ENCODE measurements around the gene CARD14. TPM values are rescaled to one million over a fixed set of nuclear protein-coding genes. Genes with fewer than 3 reads are reported as not detected.

The CARD14 gene
- total RNA-seq, 6 donors from 2014 or later = 0.15 to 7.3 (median 1.0) TPM

- no peak for ATAC-seq (ENCODE audit: low FRiP score in 2 of 2)
- no peaks in the 10 kb centered on the region for H3K27me3 ChIP-seq
- peaks cover 4 to 65% (median 40%) of the 10 kb centered on the region in 4 donors for H3K36me3 ChIP-seq
- DNase-seq = peak in 1 of 2 donors; percentile 67
- no peaks in the 10 kb centered on the region for H3K9me3 ChIP-seq
- TF ChIP-seq POLR2AphosphoS5 (IDR thresholded peaks at IDR 0.05) (no peak), POLR2A (IDR thresholded peaks at IDR 0.05) (no peak), EP300 (IDR thresholded peaks at IDR 0.05) (no peak)
- TF ChIP-seq, protein P1, sequence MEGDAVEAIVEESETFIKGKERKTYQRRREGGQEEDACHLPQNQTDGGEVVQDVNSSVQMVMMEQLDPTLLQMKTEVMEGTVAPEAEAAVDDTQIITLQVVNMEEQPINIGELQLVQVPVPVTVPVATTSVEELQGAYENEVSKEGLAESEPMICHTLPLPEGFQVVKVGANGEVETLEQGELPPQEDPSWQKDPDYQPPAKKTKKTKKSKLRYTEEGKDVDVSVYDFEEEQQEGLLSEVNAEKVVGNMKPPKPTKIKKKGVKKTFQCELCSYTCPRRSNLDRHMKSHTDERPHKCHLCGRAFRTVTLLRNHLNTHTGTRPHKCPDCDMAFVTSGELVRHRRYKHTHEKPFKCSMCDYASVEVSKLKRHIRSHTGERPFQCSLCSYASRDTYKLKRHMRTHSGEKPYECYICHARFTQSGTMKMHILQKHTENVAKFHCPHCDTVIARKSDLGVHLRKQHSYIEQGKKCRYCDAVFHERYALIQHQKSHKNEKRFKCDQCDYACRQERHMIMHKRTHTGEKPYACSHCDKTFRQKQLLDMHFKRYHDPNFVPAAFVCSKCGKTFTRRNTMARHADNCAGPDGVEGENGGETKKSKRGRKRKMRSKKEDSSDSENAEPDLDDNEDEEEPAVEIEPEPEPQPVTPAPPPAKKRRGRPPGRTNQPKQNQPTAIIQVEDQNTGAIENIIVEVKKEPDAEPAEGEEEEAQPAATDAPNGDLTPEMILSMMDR (IDR thresholded peaks at IDR 0.05) = no peak
- WGBS, 2 donors = 93 to 95% methylated on average over 30 to 39 of the region's 40 CpGs
- H3K4me1 ChIP-seq = peaks cover 23 to 35% (median 25%) of the 10 kb centered on the region in 4 donors
- no peak overlapping the region for H3K4me3 ChIP-seq
- no peak overlapping the region for H3K27ac ChIP-seq
Measured at GRCh38 chr17:80216473-80217456, 46.9 kb downstream of the CARD14 start.

DNA sequence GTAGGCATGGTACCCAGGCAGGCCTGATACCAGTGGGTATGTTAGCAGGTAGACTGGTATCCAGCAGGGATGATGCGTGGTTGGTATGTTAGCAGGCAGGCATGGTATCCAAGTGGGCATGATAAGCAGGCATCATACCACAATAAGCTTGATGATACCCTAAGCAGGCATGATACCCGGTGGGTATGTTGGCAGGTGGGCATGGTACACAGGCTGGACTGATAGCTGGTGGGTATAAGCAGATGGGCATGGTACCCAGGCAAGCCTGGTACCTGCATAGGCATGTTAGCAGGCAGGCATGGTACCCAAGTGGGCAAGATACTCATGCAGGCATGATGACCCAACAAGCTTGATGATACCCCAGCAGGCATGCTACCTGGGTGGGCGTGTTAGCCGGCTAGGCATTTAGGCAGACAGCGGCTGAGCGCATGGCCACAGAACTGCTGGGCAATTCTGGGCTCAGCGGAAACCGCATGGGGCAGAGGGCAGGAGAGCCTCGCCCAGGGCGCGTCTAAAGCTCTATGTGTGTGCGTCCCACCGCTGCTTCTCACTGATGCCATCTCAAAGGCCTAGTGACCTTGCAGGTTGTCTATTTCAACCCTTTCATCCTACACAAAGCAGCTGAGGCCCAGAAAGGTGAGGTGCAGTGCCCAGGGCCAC is 48.0 kb downstream of the CARD14 start:
- ATAC-seq (ENCODE audit: low FRiP score in 2 of 2) = no peak
- H3K36me3 ChIP-seq = peaks cover 4 to 55% (median 31%) of the 10 kb centered on the region in 4 donors

DNA sequence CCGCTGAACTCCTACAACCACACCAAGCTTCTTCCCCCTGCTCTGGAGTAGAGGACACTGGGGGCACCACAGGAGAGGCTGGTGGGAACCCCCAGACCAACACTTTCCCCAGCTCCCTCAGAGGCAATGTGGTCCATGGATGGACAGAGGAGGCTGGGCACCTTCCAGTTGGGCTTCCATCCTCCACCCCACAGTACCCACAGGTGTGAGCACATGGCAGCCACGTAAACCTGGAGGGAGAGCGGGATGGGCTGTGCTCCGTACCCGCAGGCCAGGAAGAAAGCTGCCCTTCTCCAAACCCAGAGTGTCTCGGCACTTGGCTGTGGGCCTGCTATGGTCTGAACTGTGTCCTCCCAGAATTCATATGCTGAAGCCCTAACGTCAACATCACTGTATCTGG is 48.6 kb downstream of the CARD14 start:
- ATAC-seq (ENCODE audit: low FRiP score in 2 of 2) (no peak), DNase-seq (no peak)
- Histone ChIP-seq H3K36me3 (peaks cover 4 to 52% (median 28%) of the 10 kb centered on the region in 4 donors), H3K4me1 (peaks cover 20 to 41% (median 28%) of the 10 kb centered on the region in 4 donors), H3K27me3 (no peaks in the 10 kb centered on the region), H3K4me3 (no peak overlapping the region), H3K27ac (peak overlapping the region in 3 of 4 donors; percentile 91 to 94 (median 93)), H3K9me3 (no peaks in the 10 kb centered on the region)
- TF ChIP-seq POLR2AphosphoS5 (IDR thresholded peaks at IDR 0.05) = no peak
- TF ChIP-seq, protein P1 (IDR thresholded peaks at IDR 0.05) = no peak
- TF ChIP-seq POLR2A (IDR thresholded peaks at IDR 0.05) = no peak
- no peak for TF ChIP-seq EP300 (IDR thresholded peaks at IDR 0.05)
- WGBS, 2 donors = 91 to 92% methylated on average over 4 to 7 of the region's 7 CpGs

More for the DNA sequence above, 48.0 kb downstream of the CARD14 start:
- no peak for DNase-seq
- Histone ChIP-seq H3K9me3 (no peaks in the 10 kb centered on the region), H3K27me3 (no peaks in the 10 kb centered on the region), H3K27ac (no peak overlapping the region), H3K4me1 (peaks cover 20 to 38% (median 28%) of the 10 kb centered on the region in 4 donors), H3K4me3 (no peak overlapping the region)
- WGBS, 2 donors = 97 to 98% methylated on average over 10 to 13 of the region's 13 CpGs
- TF ChIP-seq POLR2A (IDR thresholded peaks at IDR 0.05) (no peak), POLR2AphosphoS5 (IDR thresholded peaks at IDR 0.05) (no peak), EP300 (IDR thresholded peaks at IDR 0.05) (no peak)
- TF ChIP-seq, protein P1 (IDR thresholded peaks at IDR 0.05) = no peak

- Histone ChIP-seq H3K9me3 (no peaks in the 10 kb centered on the region), H3K4me3 (peak overlapping the region; percentile 69 to 93 (median 81)), H3K36me3 (peaks cover 0 to 49% (median 20%) of the 10 kb centered on the region in 4 donors), H3K27ac (peak overlapping the region; percentile 87 to 94 (median 92)), H3K27me3 (no peaks in the 10 kb centered on the region), H3K4me1 (peaks cover 17 to 41% (median 28%) of the 10 kb centered on the region in 4 donors)
- DNase-seq (peak in 1 of 2 donors; percentile 90), ATAC-seq (ENCODE audit: low FRiP score in 2 of 2) (peak; percentile 62 to 77)
- TF ChIP-seq EP300 (IDR thresholded peaks at IDR 0.05) = peak in 1 of 4 donors; percentile 59
- TF ChIP-seq POLR2A (IDR thresholded peaks at IDR 0.05) = no peak
- TF ChIP-seq POLR2AphosphoS5 (IDR thresholded peaks at IDR 0.05) = peak; percentile 58 to 73
- TF ChIP-seq, protein P1 (IDR thresholded peaks at IDR 0.05) = no peak
- WGBS, 2 donors = 24 to 29% methylated on average over 13 to 14 of the region's 15 CpGs
Measured at GRCh38 chr17:80219013-80219762, 49.4 kb downstream of the CARD14 start.

All from upper lobe of left lung (tissue), 6 donors.